HG03103 (cell line): ENCODE data around the gene ZNF423.

ENCODE experiments used
- ATAC-seq: cut with Tn5 transposase; IDR thresholded peaks from one replicate; pipeline ENCODE4 v1.9.1; 2021; ENCODE audit warnings: low read depth; ENCODE audit not compliant: unreplicated experiment

Gene ZNF423

GRCh38 chr16:49756775-49757558, 98.9 kb downstream of the ZNF423 start:
- ATAC-seq = no peak

GRCh38 chr16:49755716-49756505, 100.0 kb downstream of the ZNF423 start:
- ATAC-seq = no peak

DNA sequence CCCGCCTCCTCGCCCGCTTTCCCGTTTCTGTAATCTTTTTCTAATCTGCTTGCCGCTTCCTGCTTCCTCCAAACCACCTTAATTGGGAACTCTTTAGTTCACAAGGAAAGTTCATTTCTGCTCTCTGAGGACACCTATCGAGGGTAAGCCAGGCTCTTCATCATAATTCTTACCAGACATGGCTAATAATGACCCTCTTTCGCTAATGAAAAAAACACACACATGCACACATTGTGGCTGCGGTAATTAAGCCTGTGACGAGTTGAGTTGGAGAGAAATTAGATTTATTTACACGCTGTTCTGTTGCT, 100.6 kb downstream of the ZNF423 start:
- no peak for ATAC-seq

DNA sequence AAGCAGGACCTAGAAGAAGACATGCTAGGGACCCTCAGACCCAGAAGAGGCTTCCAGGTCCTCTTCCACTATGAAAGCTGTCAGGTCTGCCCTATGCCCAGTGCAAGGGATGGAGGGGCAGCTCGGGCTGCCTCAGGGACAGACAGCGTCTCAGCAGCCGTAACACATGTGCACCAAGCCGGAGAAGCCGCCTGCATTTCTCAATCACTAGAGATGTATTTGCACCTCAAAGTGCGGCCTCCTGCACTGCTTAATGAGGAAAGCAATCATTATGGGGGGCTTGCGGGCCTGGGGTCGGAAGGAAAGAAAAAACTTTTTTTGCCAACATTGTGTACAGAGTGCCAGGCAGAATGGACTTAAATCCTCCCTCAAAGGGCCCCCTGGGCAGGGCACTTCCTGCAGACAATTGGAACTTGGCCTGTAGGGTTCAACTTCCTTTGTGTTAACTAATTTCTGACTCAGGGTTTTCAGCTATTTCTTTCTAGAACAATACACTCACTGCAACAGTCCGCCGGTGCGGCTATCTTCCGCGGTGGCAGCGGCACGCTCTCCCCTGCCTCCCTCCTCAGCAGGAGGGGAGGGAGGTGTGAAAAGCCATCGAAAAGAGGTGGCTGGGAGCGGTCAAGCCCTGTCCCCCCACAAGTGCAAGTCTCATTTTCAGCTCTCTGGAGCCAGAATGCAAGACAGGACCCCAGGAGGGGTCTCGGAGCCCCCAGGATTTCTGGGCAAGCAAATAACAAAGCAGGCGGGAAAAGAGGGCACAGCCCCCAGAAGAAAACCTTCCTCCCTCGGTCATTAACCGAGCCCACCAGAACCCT, 101.2 kb downstream of the ZNF423 start:
- ATAC-seq = no peak

DNA sequence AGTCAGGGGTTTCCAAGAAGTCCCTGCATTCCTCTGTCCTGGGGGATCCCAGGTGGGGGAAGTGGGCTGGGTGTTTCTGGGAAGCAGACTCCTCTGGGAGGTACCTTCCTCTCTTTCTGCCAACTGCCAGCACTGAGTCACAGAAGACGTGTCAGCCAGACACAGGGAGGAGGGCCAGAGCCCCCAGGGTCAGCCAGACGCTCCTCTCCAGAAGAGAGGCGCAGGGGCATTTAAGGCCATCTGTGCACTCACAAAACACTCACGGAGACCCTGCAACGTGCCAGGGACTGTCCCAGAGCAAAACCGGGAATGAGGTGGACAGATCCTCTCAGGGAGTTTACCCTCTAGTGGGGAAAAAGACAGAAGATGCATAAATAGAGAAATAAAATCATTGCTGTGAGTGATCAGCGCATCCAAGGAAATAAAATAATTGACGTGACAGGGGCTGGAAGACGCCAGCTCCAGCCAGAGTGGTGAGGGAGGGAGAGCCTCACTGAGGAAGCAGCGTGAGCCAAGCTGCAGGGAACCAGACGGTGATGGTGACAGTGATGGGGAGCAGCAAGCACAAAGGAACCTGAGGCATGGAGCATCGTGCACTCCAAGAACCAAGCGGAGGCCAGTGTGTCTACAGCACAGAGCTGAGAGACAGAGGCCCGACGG, 105.4 kb downstream of the ZNF423 start:
- ATAC-seq = no peak

DNA sequence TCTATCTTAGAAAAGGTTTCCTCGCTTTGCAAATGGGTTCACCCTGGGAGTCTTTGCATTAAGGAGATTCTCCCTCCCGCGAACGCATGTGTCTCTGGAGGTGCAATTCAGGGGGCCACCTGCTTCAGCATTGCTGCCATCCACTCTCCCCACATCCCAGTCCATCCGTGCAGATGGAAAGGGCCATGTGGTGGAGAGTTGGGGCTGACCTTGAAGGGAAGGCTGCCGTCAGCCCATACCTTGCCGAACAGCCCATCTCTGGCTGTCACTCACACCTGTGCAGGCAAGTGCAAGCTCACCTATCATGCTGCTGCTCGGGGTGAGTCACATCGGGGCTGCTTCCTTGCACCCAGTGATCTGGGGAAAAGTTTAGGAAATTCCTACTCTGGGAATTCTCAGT, 106.1 kb downstream of the ZNF423 start:
- no peak for ATAC-seq

- ATAC-seq = no peak
Observed at GRCh38 chr16:49748322-49748721, 107.6 kb downstream of the ZNF423 start.

DNA sequence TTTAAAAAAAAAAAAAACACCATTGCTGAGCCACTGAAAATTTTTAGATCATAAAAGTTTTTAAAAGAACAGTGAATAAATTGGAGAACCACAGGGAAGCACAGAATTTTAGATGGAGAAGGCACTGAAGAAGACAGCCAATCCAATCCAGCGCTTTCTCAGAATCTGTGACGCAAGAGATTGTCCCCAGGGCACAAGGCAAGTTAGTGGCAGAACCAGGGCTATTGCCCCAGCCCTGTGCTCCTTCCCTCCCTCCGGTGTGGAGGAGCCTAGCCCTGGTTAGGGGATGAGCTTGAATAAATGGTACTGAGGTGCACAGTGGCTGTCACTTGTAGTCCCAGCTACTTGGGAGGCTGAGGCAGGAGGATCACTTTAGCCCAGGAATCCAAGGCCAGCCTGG, 108.3 kb downstream of the ZNF423 start:
- no peak for ATAC-seq

GRCh38 chr16:49746545-49746944, 109.4 kb downstream of the ZNF423 start:
- no peak for ATAC-seq

- ATAC-seq = no peak
Observed at GRCh38 chr16:49745311-49745747, 110.6 kb downstream of the ZNF423 start.

DNA sequence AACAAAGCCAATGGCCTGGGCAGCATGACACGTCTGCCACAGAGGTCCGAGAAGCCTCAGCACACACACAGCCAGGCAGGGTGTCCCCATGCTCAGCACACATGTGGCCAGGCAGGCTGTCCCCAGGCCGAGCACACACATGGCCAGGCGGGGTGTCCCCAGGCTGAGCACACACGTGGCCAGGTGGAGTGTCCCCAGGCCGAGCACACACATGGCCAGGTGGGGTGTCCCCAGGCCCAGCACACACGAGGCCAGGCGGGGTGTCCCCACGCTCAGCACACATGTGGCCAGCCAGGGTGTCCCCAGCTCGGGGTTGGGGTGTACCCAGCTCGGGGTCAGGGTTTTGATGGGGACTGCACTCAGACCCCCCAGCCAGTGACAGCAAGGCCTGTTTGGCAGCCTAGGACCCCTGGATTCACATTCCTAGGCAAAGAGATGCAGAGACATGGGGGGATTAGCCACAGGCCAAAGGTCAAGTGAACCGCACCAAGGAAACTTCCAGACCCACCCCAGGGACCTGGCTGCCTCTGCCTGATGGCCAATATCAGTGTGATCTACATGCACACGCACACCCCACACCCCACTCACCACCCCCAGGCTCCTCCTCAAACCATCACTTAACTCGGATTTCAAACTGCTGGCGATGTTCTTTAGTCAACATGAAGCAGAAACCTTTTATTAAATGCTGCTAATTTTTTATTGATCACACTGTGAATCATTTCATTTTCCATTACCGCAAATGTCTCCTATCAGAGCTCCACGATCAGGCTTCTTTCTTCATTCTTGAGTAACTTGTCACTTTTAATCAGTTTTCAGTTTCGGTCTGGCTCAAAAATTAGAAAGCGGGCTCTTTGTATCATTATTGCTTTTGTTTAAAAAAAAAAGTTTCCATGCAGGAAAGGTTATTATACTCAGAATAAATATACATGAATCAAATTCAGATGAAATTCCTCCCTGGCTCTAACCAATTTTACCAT, 111.4 kb downstream of the ZNF423 start:
- ATAC-seq = no peak

- ATAC-seq = no peak
Observed at GRCh38 chr16:49743658-49744057, 112.3 kb downstream of the ZNF423 start.

- ATAC-seq = no peak
Observed at GRCh38 chr16:49743203-49743464, 112.8 kb downstream of the ZNF423 start.

- ATAC-seq = no peak
Observed at GRCh38 chr16:49742428-49743202, 113.3 kb downstream of the ZNF423 start.

- no peak for ATAC-seq
Observed at GRCh38 chr16:49740256-49740655, 115.7 kb downstream of the ZNF423 start.

GRCh38 chr16:49739381-49739780, 116.5 kb downstream of the ZNF423 start:
- ATAC-seq = no peak

GRCh38 chr16:49738832-49739231, 117.1 kb downstream of the ZNF423 start:
- ATAC-seq = no peak

DNA sequence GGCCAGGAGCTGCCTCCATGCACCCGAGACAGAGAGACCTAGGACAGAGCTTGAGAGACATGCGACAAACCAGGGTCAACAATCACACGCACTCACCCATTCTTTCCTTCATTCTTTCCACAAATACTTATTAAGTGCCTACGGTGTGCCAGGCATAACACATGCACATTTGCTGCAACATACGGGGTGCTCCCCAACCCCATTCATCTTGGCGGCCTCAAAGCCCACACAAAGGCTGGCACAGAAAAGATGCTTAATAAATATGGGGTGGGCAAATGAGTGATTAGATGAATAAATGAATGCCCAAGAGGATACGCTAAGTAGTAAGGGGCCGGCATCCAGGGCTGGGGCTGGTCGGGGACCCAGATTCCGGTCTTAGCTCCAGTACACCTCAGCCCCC, 117.9 kb downstream of the ZNF423 start:
- no peak for ATAC-seq

- ATAC-seq = no peak
Observed at GRCh38 chr16:49737541-49737940, 118.4 kb downstream of the ZNF423 start.
